Activated effector memory CD4-positive, alpha-beta T cell treated with Interleukin-2 at 50 U/mL for 16 hours (primary cell): ENCODE data around the gene ZNF683.
"Not testable (repeated sequence)": the region's sequence is repeated elsewhere in the genome, so short reads cannot be mapped to it uniquely, and the experiment has no call there.

ENCODE experiments used
- DNase-seq: peaks from one replicate; pipeline ENCODE4 v3.0.0-alpha.2; 2020

Gene ZNF683

DNA sequence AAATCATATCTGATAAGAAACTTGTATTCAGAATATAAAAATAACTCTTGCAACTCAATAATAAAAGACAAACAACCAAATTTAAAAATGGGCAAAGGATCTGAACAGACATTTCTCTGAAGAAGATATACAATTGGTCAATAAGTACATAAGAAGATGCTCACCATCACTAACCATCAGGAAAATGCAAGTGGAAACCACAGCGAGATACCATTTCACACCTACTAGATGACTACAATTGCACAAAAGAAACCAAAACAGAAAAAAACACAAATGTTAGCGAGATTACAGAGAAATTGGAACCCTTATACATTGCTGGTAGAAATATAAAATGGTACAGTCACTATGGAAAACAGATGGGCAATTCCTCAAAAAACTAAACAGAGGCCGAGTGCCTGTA, 11.5 kb upstream of the ZNF683 start:
- DNase-seq, result no peak

DNA sequence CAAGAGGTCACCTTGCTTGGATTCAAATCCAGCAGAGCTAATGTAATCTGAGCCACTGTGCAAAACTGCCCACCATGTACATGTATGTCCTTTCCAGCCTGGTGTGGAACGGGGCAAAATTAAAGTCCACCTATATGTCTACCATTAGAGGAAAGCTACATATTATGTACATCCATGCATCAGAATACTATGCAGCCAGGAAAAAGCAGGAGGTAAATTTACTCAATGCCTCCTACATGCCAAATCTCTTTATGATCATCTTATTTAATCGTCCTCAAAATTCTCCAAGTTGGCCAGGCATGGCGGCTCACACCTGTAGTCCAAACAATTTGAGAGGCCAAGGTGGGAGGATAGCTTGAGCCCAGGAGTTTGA, 6.3 kb upstream of the ZNF683 start:
- DNase-seq, result no peak

DNA sequence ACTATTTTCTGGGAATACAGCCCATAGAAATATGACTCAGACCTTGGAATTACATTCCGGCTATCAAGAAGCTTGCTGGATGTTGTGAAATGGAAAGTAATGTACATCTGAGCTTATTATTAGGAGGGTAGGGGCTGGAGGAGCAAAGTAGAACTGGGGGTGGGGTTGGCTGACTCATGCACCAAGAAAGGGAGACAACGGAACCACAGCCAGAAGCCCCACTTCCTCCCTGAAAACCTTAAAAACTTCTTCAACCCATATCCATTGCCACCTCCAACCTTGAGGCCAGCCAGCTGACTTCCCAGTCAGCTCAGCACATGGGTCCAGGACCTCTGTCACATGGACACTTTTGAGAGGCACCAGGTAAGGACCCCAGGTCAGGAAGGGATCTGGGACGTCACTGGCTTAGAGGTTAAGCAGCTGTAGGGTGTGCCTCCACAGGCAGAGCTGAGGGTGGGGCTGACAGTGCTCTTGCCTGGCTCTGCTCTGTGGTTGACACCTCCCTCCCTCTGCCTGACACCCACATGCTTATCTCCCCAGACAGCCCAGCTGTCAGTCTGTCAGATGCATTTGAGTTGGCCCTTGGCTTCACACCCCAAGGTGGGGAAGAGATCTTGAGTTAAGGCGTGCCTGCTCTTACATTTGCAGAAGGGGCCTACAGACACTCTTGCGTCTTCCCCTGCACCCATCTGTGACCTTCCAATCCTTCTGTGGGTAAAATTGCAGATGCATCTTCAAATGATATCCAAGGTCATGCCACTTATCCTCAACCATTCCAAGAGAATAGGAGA, 5.7 kb upstream of the ZNF683 start:
- peak; percentile 82 for DNase-seq

- no peak for DNase-seq
Observed at GRCh38 chr1:26376050-26376449, 3.5 kb upstream of the ZNF683 start.

- no peak for DNase-seq
Observed at GRCh38 chr1:26375081-26375480, 2.5 kb upstream of the ZNF683 start.

DNA sequence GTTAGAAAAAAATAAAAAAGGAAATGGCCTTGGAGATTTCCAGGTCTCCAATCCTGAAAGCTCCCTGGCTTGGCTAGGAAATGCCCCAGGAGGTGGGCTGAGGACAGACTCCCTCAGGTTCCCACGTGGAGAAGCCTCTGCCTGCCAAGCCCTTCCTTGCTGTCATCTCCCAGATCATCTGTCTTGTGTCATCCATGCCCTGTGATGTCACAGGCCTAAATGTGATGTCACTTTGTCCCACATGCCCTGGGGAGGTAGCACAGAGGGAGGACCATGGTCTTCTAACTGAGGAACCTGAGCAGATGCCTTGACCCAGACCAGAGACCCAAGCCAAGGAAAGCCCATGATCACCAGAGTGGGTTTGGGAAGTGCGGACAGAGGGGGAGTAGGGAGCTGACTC, 1.8 kb upstream of the ZNF683 start:
- DNase-seq, result not testable (repeated sequence)

DNA sequence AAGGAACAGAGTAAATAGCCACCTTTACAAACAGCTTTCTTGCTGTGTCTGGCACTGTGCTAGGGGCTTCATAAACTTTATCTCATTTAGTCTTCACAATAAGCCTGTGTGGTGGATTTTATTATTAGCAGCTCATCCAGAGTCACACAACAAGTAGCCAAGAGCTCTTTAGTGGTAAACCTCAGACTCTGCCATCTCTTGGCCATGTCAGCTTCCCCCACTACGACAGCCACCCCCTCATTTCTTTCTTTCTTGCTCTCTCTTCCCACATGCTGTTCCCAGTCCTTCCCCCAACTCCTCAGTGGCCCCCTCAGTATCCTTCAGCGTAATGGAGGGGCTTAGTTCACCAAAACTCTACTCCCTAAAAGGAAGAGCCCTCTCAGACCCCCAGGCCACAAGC, 1.2 kb upstream of the ZNF683 start:
- DNase-seq, result no peak

DNA sequence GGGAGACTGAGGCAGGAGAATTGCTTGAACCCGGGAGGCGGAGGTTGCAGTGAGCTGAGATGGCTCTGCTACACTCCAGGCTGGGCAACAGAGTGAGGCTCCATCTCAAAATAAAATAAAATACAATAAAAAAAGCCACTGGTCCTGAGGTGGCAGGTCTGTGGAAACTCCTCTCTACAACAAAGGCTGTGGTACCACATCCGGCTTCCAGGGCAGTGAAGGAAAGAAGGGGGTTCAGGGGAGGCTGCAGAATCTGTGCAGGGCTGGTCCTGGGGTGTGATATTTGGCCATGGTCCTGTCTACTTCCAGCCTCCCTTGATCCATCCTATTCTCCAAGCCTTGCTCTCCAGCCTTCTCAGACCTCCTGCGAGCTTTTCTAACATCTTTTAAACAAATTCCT, 731 bp upstream of the ZNF683 start:
- peak; percentile 45 for DNase-seq

DNA sequence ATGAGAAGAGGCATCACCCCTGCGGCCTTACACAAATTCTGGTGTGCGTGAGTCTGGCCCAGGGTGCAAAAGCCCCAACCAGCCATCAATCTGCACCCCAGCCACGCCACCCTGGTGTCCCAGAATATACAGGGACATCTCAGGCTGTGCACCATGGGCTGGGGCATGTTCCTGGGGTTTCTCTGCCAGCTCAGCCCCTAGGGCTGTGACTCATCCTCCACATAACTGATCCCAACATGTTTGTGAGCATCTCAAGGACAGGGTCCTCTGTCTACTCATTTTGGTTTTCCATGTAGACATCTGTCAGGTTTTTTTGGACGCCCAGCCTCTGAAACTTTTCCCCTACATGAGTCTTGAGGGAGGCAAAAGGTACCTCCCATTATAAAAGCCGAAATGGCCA, 511 bp downstream of the ZNF683 start:
- DNase-seq, result no peak

DNA sequence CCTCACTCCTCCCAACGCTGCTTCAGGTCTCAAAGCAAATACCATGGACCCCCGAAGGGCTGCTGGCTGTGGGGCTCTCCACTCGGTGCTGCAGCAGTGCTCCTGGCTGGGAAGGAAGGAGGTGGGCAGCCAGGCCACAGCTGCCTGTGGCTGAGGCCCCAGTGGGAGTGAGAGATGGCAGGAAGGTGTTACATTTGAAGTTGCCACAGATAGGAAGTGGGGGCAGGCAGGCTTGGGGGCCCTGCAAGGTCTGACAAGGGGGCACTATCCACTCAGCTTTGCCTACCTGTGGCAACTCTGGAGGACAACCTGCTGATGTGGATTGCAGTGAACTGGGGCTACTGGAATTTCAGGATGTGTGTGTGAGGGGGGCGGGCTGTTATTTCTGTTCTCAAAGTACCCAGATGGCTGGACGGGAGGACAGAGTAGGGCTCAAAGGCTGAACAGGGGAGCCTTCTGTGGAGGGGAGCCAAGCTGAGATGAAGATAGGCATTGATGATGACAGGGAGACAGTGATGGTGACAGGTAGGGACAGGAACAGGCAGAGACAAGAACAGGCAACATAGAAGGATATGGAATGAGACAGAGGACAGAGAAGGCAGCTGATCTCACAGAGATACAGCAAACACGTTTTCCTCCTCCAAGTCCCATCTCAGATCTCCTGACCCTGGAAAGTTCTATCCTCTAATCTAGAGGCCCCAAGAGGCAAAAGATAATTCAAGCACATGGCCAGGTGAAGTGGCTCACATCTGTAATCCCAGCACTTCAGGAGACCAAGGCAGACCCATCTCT, 1.8 kb downstream of the ZNF683 start:
- DNase-seq, result no peak

DNA sequence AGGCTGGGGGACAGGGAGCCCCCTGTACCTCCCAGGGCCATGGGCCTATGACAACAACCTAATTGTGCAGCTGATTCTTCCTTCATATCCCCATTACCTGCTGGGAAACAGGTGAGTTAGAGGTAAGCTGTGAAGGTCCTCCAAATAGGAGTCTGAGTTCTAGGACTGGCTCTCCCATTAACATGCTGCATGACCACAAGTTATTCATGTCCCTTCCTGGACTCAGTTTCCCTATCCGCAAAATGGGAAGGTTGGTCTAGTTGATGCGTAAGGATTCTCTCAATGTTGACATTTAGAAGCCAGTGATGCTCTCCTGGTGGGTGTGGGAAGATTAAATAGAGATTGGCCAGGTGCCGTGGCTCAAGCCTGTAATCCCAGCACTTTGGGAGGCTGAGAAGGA, 4.1 kb downstream of the ZNF683 start:
- DNase-seq, result no peak

DNA sequence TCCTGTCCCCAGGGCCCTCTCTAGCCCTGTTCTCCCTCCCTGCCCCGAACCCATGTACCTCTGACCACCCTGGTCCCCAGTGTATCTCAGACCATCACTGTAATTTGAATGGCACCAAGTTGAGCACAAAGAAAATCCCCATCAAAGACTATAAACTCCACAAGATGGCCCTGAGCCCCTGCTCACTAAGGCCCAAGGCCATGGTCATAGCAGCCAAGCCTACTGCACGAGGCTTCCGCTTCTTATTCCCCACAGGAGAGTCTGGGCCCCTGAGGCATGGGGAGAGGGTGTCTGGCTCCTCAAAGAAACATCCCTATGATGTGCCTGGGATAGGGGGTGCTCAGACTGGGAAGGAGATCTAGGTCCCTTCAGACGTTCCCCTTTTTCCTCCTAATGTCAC, 4.5 kb downstream of the ZNF683 start:
- DNase-seq, result no peak

DNA sequence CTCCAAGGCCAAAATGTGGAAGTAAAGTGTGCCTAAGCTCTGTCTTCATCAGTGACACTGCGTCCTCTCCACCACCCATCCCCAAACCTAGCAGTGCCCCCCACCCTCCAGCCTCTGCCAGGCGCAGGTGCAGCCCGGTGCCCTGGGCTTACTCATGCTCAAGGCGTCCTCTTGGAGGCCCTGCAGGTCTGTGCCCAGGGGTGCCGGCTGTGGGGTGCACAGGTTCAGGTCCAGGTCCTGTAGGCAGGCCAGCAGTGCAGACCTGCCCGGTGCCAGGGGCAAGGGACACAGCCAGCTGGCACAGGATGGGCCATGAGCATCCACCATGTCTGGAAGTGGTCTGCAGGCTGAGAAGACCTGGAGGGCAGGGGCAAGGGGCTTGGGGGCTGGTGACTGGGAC, 5.1 kb downstream of the ZNF683 start:
- no peak for DNase-seq

DNA sequence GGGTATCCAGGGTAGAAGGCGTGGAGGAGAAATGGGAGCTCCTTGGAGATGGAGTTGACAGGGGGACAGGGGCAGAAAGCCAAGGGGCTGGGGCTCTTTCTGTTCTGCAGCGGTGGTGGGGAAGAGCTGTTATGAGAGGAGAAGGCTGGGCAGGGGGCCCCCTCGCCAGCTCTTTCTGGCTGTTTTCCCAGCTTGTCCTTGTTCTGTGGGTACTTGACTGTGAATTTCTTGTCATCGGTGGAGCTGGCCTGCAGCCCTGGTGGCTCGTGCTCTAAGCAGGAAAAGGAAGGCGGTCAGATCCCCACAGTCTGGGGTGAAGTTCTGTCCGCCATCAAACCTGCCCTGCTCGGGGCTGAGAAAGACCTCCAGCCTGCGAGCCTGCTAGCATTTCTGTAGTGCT, 7.6 kb downstream of the ZNF683 start:
- DNase-seq, result no peak

DNA sequence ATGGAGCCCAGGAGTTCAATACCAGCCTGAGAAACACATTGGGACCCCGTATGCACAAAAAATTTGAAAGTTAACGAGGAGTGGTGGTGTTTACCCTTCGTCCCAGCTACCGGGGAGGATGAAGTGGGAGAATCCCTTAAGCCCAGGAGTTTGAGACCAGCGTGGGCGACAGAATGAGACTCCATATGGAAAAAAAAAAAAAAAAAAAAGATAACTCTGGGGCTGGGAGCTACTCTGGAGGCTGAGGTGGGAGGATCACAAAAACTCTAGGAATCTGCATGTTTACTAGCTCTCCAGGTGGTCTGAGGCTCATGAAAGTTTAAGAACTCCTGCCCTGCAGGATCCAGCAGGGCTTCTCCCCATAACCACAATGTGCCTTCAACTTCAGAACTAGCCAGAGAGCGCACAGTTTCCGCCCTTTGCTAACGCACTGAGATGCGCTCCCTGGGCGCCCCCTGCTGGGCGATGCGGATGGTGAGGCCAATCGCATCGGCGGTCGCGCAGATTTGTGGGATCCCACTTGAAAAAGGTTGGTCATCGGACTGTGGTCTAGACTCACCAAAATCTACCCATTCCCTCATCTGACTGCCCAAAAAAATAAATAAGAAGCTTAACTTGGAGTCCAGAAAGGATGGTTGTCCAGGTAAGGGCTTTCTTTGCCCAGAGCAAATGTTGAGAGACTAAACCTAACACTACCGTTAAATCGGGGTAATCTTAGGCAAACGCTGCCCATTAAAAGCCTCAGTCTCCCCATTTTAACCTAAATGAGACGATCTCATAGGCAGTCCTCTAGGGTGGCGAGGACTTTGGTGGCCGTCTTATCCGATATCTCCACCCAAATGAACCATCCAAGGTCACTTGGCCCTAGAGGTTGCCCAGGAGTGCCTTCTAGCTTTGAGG, 8.8 kb downstream of the ZNF683 start:
- DNase-seq, result peak; percentile 76

DNA sequence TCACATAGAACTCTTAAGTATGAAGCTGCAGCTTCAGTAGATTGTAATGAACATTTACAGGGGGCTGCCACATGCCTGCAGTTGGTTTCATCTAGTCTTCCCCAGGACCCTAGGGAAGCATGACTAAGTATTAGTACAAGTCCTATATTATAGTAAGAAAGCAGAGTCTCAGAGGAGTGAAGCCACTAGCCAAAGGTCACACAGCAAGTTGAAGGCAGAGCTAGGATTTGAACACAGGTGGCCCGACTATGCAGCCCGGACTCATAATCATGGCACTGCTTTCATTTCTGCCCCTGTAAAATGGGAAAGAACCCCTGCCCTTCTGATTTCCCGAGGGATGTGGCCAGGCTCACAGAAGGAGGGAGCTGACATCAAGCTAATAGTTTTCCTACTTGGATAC, 10.2 kb downstream of the ZNF683 start:
- no peak for DNase-seq

DNA sequence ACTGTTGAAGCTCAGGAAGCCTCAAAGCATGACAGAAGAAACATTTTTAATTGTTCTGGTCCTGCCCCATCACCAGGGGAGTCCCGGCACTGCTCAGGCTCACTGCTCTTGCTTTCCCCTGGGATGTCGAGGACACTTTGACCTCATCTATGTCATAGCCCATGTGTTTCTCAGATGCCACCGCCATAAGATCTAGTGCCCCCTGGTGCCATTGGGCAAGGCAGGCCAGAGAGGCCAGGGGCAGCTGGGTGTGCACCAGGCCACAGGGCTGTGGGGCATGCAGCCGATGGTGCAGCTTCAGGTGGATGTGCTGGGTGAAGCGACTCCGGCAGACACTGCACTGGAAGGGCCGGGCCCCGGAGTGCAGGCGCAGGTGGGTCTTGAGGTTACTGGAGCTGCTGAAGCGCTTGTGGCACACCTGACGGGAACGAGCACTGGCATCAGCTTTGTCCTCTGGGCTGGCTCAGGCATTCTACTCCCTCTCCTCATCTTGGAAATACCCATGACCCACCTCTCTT, 10.9 kb downstream of the ZNF683 start:
- no peak for DNase-seq

- DNase-seq, result no peak
Observed at GRCh38 chr1:26360807-26361604, 11.5 kb downstream of the ZNF683 start.

DNA sequence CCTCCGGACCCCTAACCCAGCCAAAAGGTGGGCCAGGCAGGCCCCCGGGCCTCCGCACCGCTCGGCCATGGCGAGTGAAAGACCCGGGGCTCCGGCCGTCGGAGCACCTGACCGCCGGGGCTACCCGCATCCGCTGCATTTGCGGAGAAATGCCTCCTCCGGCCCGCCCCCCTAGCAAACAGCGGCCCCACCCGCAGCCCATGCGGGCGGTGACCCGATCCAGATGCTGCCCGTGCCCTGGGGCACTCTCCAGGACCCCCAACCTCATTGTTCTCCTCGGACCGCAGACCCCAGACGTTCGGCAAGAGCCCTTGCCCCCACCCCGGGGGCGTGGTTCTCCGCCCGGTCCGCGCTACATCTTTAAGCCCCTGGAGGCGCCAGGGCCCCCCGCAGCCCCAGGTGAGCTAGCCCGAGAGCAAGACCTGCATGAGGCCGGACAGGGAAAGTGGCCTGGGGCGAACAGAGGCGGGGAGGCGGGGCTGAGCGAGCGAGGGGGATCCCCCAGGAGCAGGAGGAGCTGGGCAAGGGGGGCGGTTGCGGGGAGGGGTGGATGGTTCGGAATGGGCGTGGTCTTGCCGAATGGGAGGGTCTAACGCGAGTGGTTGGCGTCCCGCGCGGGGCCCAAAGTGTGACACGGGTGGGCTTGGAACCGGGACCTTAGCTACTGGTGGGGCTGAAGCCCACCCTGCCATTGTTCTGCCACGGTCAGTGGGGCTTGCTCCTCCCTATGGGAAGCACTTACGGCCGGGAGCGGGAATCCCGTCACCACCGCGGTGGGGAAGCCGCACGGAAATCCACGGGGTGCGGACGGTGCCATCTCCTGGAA, 12.4 kb downstream of the ZNF683 start:
- peak; percentile 17 for DNase-seq

DNA sequence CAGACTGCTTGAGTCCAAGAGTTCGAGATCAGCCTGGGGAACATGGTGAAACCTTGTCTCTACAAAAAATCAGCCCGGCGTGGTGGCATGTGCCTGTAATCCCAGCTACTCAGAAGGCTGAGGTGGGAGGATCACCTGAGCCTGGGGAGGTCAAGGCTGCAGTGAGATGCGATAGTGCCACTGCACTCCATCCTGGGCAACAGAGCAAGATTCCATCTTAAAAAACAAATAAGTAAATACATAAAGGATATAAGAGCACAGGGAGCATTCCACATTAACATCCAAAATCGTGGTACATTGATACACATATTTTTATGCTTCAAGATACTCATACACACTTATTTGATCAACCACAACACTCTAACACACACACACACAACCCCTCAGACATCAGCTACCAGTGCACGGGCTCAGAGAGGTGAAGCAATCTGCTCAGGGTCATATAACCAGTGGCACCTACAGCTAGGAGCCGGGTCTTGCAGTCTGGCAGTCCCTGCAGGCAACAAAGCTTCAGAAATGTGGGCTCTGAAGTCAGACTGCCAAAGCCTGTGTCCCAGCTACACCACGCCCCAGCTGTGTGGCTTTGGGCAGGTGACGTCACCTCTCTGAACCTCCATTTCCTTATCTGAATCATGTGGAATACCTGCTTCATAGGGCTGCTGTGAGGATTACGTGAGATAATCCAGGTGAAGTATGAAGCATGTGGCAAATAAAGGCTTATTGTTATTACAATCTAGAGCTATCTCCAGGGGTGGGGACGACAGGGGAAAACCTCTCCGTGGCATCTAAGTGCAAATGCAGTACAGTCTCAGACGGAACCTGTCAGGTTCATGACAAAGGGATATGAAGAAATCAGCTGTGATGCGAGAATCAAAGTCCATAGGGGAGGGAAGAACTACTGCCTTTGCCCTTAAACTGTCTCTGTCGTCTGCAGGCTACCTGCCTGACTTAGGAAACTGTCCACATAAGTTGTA, 13.9 kb downstream of the ZNF683 start:
- peak; percentile 67 for DNase-seq
